Fibroblast of mammary gland (primary cell): ENCODE results near the gene NUP133.

Source experiments
- DNase-seq: peaks from one replicate; pipeline ENCODE4 v3.0.0-alpha.2; 2010; ENCODE audit warnings: low read depth
- H3K4me3 ChIP-seq: 2 replicates; pipeline ENCODE4 v1.5.1; 2011; ENCODE audit warnings: low read depth, mild to moderate bottlenecking, low read length, moderate library complexity; ENCODE audit not compliant: control insufficient read depth
- TF ChIP-seq, protein P1 (sequence below): conservative IDR thresholded peaks from 2 replicates; pipeline ENCODE4 v1.5.1; 2011; ENCODE audit warnings: low read depth, low read length, inconsistent platforms; ENCODE audit not compliant: control insufficient read depth, insufficient read depth

Gene NUP133

DNA sequence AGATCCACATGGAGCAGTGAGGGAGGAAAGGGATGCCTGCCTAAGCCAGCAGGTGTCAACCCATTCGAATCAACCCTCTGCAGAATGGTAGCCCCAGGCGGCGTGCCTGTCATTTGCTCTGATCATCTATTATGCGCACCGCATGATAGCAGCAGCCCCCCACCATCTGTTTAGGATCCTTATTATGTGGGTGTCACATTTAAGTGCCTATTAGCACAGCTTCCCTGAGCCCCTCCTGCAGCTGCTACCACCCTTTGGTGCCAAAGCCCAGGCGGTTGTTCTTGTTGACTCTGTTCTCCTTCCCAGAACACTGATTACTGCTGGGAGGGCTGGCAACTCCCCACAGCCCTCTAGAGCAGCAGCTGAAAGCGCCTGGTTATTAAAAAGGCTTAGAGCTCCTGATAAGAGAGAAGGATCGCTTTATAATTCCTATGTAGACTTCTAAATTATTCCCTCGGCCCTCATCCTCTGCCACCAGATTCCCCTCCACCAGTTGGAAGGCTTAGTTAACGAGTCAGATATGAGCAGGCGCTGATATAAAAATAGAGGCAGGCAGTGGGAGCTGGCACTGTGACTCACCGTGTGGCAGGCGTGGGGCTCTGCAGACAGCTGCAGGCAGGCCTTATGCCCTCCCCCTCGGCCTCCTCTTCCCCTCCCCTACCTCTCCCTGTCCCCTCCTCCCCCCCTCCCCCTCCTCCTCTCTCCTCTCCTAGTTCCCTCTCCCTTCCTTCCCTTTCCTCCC lies 97.3 kb downstream of the NUP133 start:
- no peak overlapping the region for H3K4me3 ChIP-seq
- TF ChIP-seq, protein P1, sequence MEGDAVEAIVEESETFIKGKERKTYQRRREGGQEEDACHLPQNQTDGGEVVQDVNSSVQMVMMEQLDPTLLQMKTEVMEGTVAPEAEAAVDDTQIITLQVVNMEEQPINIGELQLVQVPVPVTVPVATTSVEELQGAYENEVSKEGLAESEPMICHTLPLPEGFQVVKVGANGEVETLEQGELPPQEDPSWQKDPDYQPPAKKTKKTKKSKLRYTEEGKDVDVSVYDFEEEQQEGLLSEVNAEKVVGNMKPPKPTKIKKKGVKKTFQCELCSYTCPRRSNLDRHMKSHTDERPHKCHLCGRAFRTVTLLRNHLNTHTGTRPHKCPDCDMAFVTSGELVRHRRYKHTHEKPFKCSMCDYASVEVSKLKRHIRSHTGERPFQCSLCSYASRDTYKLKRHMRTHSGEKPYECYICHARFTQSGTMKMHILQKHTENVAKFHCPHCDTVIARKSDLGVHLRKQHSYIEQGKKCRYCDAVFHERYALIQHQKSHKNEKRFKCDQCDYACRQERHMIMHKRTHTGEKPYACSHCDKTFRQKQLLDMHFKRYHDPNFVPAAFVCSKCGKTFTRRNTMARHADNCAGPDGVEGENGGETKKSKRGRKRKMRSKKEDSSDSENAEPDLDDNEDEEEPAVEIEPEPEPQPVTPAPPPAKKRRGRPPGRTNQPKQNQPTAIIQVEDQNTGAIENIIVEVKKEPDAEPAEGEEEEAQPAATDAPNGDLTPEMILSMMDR, result no peak
- peak; percentile 32 for DNase-seq

DNA sequence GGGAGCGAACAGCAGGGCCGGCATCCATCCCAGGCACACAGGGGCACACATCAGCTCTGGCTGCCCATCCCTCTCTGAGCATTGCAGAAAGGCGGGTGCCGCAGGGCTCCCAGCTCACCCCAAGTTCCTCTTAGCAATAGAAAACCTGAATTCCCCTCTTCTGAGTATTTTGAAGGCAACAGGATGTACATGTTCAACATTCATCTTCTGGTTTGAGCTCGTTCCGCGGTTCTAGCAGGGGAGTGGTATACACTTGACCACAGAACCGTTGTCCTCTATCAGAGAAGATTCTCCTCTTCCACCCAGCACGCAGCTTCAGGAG lies 97.8 kb downstream of the NUP133 start:
- TF ChIP-seq, protein P1, result no peak
- H3K4me3 ChIP-seq, result no peak overlapping the region
- DNase-seq, result no peak

DNA sequence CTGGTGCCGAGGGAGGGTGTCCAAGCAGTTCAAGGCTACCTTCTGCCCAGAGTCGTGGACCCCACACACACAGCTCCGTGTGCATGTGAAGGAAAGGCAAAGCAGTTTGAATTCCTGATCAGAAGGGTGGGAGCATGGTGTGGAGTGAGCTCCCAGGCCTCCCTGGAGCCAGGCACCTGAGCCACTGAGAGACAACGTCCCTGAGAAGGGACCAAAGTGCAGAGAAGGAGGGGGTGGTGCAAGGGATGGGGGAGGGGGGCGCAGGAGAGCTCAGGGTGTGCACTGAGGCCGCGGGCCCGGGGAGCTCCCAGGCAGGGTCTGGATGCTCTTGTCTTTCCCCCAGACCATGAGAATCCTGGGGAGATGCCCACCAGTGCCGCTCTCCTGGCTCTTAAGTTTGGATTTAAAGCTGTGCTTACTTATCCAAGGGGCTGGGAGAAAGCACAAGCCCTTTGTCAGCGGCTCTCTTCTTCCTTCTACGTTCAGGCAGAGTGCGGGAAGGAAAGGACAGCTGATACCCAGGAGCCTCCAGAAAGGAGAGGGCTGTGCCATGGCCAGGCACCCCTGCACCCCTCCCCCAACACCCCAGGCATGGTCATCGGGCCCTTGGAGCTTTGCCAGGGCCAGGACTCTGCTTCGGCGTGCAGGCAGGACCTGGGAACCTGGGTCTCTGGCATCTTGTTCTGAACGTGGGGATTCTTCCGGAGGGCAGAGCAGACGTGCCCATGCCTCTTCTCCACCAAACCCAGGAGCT lies 98.3 kb downstream of the NUP133 start:
- DNase-seq, result no peak
- TF ChIP-seq, protein P1, result no peak
- no peak overlapping the region for H3K4me3 ChIP-seq

DNA sequence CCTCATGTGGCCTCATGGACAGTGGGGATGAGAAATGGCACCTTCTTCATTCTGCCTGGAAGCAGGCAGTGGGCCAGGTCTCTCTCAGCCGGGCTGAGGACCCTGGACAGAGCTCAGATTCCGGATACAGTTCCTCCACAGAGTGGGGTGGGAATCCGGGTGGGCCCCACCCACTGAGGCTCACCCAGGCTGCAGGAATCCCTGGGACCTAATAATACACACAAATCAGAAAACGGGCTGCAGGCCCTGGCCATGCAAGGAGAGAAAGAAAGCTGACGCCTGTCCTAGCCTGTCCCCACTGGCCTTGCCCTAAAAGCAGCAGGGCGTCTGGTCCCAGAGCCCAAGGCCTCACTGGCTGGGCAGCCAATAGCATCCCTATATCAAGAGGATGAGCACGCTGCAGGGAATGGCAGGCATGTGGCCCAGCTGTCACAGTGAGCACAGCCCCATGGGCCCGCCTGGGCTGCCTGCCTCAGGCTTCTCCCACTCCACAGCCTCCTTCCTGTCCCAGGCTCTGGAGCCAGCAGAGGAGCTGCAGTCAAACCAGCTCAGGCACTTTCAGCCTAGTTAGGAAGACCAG lies 99.6 kb downstream of the NUP133 start:
- TF ChIP-seq, protein P1, result no peak
- DNase-seq, result no peak

DNA sequence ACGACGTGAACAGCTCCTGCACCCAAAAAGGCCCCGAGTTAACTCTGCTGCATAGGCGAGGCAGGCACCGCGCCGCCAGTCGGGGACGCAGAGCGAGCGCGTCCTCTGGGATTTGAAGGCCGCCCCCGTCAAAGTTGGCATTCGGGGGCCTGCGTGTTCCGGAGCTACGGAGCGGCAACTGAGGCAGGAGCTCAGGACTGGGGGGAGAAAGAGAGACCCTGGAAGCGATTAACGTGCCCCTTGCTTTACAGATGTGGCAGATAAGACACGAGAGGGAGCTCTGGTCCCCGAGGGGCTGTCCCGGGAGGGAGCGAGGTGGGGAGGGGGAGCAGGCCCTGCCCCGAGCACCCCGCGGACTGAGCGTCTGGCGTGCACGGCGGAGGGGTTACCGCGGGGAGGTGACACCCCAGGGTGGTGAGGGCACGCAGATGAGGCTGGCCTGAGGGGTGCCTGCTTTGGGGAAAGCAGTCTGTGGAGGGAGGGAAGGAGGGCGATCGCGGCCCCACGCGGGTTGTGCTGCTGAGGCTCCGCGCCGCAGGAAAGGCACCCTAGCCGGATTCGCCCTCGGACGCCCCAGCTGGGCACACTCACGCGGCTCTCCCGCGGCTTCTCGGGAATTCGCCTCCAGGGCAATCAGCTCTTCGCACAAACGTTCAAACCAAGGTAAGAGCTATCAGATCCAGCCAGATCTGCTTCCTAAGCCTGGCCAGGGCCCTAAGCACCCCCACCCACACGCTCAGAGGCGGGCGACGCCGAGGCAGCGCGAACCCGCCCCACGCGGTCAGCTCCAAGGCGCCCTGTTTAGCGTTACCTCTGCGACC lies 100.7 kb downstream of the NUP133 start:
- TF ChIP-seq, protein P1, result no peak
- no peak overlapping the region for H3K4me3 ChIP-seq
- DNase-seq, result no peak

More for the DNA sequence above, 99.6 kb downstream of the NUP133 start:
- no peak overlapping the region for H3K4me3 ChIP-seq

DNA sequence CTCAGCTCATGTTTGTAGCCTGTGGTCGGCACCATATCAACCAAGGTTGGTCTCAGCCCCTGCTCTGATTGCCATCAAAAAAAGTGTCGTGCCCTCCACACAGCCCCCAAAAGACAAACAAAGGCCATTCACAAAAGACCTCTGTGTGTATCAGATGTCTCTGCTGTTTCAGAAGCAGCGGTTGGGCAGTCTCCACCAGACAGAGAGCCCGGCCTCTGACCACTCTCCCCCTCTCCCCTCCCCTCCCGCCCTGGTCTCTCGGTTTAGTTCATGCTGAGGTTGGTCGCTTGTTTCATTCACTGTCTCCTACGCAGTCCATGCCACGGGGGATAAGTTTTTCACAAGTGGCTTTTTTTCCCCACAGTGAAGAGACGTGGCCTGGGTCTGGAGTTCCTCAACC lies 101.3 kb downstream of the NUP133 start:
- DNase-seq, result no peak
- TF ChIP-seq, protein P1, result no peak
- no peak overlapping the region for H3K4me3 ChIP-seq
